ENCODE results near the gene SPTA1. TPM values are rescaled to one million over a fixed set of nuclear protein-coding genes. Genes with fewer than 3 reads are reported as not detected.

SPTA1 gene
- total and polyA plus RNA-seq, 4 donors = 0.08 to 542 (median 0.08) TPM; not detected in 1

GRCh38 chr1:158706096-158706495 lies 19.6 kb upstream of the SPTA1 start (continued):
- TF ChIP-seq, protein P1, sequence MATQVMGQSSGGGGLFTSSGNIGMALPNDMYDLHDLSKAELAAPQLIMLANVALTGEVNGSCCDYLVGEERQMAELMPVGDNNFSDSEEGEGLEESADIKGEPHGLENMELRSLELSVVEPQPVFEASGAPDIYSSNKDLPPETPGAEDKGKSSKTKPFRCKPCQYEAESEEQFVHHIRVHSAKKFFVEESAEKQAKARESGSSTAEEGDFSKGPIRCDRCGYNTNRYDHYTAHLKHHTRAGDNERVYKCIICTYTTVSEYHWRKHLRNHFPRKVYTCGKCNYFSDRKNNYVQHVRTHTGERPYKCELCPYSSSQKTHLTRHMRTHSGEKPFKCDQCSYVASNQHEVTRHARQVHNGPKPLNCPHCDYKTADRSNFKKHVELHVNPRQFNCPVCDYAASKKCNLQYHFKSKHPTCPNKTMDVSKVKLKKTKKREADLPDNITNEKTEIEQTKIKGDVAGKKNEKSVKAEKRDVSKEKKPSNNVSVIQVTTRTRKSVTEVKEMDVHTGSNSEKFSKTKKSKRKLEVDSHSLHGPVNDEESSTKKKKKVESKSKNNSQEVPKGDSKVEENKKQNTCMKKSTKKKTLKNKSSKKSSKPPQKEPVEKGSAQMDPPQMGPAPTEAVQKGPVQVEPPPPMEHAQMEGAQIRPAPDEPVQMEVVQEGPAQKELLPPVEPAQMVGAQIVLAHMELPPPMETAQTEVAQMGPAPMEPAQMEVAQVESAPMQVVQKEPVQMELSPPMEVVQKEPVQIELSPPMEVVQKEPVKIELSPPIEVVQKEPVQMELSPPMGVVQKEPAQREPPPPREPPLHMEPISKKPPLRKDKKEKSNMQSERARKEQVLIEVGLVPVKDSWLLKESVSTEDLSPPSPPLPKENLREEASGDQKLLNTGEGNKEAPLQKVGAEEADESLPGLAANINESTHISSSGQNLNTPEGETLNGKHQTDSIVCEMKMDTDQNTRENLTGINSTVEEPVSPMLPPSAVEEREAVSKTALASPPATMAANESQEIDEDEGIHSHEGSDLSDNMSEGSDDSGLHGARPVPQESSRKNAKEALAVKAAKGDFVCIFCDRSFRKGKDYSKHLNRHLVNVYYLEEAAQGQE (IDR thresholded peaks at IDR 0.05) = no peak

DNA sequence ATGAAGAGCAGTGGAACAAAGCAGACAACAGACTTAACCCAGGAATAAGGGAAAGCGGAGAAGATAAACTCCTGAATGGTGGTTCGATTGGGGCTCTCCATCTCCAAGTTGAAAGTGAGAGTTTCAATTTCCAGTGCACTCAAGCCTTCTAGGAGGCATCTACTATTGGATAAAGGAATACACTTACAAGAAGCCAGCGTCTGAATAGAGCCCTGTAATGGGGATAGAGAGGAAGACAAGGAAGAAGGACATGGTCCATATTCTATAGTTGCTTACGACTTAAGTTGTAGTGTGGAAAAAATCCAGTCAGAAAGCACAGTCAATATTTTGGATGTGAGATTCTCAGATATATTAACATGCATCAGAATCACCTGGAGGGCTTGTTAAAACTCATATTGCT lies 14.0 kb upstream of the SPTA1 start, which contains the start of gene OR6K2:
Gene OR6K2 (minus strand): TSS at position 101 of the 400 bp plus-strand sequence. CDS start 0 bp downstream, at position 101.
- H3K4me1 ChIP-seq (ENCODE audit: control insufficient read depth in 4 of 4, insufficient read depth in 4 of 4, low read length in 3 of 4) = no peaks in the 10 kb centered on the region
- no peak for DNase-seq (ENCODE audit: low spot score)
- H3K27ac ChIP-seq (ENCODE audit: low read depth in 1 of 2, low read length in 2 of 2) = no peak within 1 kb of the TSS
- WGBS = 75% methylated on average over 4 of the region's 4 CpGs
- no peaks in the 10 kb centered on the region for H3K9me3 ChIP-seq (ENCODE audit: control insufficient read depth in 4 of 4, low read length in 3 of 4)
- H3K36me3 ChIP-seq (ENCODE audit: control insufficient read depth in 4 of 4, insufficient read depth in 3 of 4, low read depth in 1 of 4, low read length in 3 of 4) = no peaks in the 10 kb centered on the region
- H3K4me3 ChIP-seq (ENCODE audit: low read depth in 1 of 3, low read length in 3 of 3) = no peak within 1 kb of the TSS
- H3K9ac ChIP-seq (ENCODE audit: low read depth in 1 of 2, low read length in 2 of 2) = no peak within 1 kb of the TSS
- no peak for TF ChIP-seq RXRA (IDR thresholded peaks at IDR 0.05)
- TF ChIP-seq YY1 (IDR thresholded peaks at IDR 0.05) = no peak
- TF ChIP-seq HNF4A (conservative IDR thresholded peaks at IDR 0.05) = no peak
- TF ChIP-seq, protein P1 (IDR thresholded peaks at IDR 0.05) = no peak
- TF ChIP-seq SP1 (IDR thresholded peaks at IDR 0.05) = no peak
- TF ChIP-seq GABPA (IDR thresholded peaks at IDR 0.05 in 1 of 2, conservative IDR thresholded peaks at IDR 0.05 in 1 of 2) = no peak
- TF ChIP-seq, protein P2, sequence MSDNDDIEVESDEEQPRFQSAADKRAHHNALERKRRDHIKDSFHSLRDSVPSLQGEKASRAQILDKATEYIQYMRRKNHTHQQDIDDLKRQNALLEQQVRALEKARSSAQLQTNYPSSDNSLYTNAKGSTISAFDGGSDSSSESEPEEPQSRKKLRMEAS (IDR thresholded peaks at IDR 0.05) = no peak
- TF ChIP-seq ATF3 (IDR thresholded peaks at IDR 0.05) = no peak
- TF ChIP-seq EGR1 (IDR thresholded peaks at IDR 0.05; ENCODE audit: low read depth in 2 of 2) = no peak
- TF ChIP-seq FOXA2 (IDR thresholded peaks at IDR 0.05) = no peak
- TF ChIP-seq JUND (IDR thresholded peaks at IDR 0.05) = no peak
- no peak for TF ChIP-seq CTCF (IDR thresholded peaks at IDR 0.05; ENCODE audit: low read depth, low read length, missing input control)
- TF ChIP-seq ZBTB33 (IDR thresholded peaks at IDR 0.05) = no peak
- no peak for TF ChIP-seq TAF1 (conservative IDR thresholded peaks at IDR 0.05)
- TF ChIP-seq RAD21 (IDR thresholded peaks at IDR 0.05) = no peak
- no peak for TF ChIP-seq FOXA1 (IDR thresholded peaks at IDR 0.05)
- no peak for TF ChIP-seq HNF4G (IDR thresholded peaks at IDR 0.05)
- no peak for TF ChIP-seq NR2F2 (IDR thresholded peaks at IDR 0.05)
- no peaks in the 10 kb centered on the region for H3K27me3 ChIP-seq (ENCODE audit: control insufficient read depth in 4 of 4, insufficient read depth in 4 of 4, low read length in 3 of 4)

All from liver (tissue), 9 donors.